Measurements from ENCODE around the gene VWA3A. TPM values are rescaled to one million over a fixed set of nuclear protein-coding genes. Genes with fewer than 3 reads are reported as not detected.
"Not testable (repeated sequence)": the region's sequence is repeated elsewhere in the genome, so short reads cannot be mapped to it uniquely, and the experiment has no call there.

Gene VWA3A
- total RNA-seq, 1 experiment from 2014 or later = not detected

DNA sequence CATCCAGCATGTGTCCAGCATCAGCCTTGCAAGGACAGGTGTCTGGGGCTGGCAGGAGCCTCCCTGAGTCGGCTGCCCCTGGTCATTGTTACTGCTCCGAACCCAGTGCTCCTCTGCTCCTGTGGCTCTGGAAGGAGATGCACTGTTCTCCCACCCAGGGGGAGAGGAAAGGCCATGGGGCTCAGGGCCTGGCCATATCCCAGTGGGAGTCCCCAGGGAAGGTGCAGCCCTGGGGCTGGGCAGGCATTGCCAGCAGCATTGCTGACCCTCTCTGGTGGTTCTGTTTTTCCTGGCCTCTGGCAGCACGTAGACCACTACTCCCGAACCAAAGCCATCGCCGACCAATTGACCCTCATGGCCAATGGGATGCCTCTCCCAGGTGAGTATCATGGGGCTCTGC, 79.6 kb downstream of the VWA3A start:
- Histone ChIP-seq H3K9me3 (ENCODE audit: control insufficient read depth, insufficient read depth, low read depth, low read length) (no peaks in the 10 kb centered on the region), H3K36me3 (ENCODE audit: control insufficient read depth, insufficient read depth, low read length) (no peaks in the 10 kb centered on the region), H3K27ac (ENCODE audit: low read length) (no peak overlapping the region), H3K4me3 (ENCODE audit: low read depth in 2 of 2, low read length in 2 of 2) (no peak overlapping the region), H3K27me3 (ENCODE audit: control insufficient read depth, insufficient read depth, low read length) (no peaks in the 10 kb centered on the region), H3K4me1 (ENCODE audit: control insufficient read depth, insufficient read depth, low read length) (no peaks in the 10 kb centered on the region)
- DNase-seq (ENCODE audit: low read depth, low spot score) (no peak), ATAC-seq (no peak)
- no TSS peak for BruUV-seq (replicated peaks)
- CTCF ChIA-PET = no interaction called here
- TF ChIP-seq CTCF (IDR thresholded peaks at IDR 0.05) = no peak
- TF ChIP-seq POLR2AphosphoS5 (IDR thresholded peaks at IDR 0.05; ENCODE audit: low read depth, low read length) = no peak
- POLR2A ChIA-PET = no interaction called here
- intact Hi-C loops (cut with micrococcal nuclease; ENCODE audit: unreplicated experiment) (no loop called here), in situ Hi-C loops (cut with HindIII; ENCODE audit: low pct_unique_long_range_greater_than_20kb, low sequenced_read_pairs) (no loop called here)

GRCh38 chr16:22172642-22173041, 80.3 kb downstream of the VWA3A start:
- BruUV-seq (replicated peaks); H3K27me3 ChIP-seq (ENCODE audit: control insufficient read depth, insufficient read depth, low read length); CTCF ChIA-PET; DNase-seq (ENCODE audit: low read depth, low spot score); intact Hi-C loops (cut with micrococcal nuclease; ENCODE audit: unreplicated experiment); H3K4me3 ChIP-seq (ENCODE audit: low read depth in 2 of 2, low read length in 2 of 2); POLR2A ChIA-PET; H3K9me3 ChIP-seq (ENCODE audit: control insufficient read depth, insufficient read depth, low read depth, low read length); H3K36me3 ChIP-seq (ENCODE audit: control insufficient read depth, insufficient read depth, low read length); H3K4me1 ChIP-seq (ENCODE audit: control insufficient read depth, insufficient read depth, low read length); H3K27ac ChIP-seq (ENCODE audit: low read length); ATAC-seq; in situ Hi-C loops (cut with HindIII; ENCODE audit: low pct_unique_long_range_greater_than_20kb, low sequenced_read_pairs): not testable (repeated sequence)

GRCh38 chr16:22174642-22175041, 82.3 kb downstream of the VWA3A start:
- DNase-seq (ENCODE audit: low read depth, low spot score) (no peak), ATAC-seq (no peak)
- no peak for TF ChIP-seq POLR2AphosphoS5 (IDR thresholded peaks at IDR 0.05; ENCODE audit: low read depth, low read length)
- no peak for TF ChIP-seq TCF7L2 (IDR thresholded peaks at IDR 0.05; ENCODE audit: low read depth, low read length)
- no peak for TF ChIP-seq REST (IDR thresholded peaks at IDR 0.05; ENCODE audit: insufficient read depth in 1 of 2, low read depth in 2 of 2, low read length in 1 of 2)
- no peak for TF ChIP-seq CTCF (IDR thresholded peaks at IDR 0.05)
- no peak for TF ChIP-seq SIN3A (IDR thresholded peaks at IDR 0.05; ENCODE audit: borderline replicate concordance, insufficient read depth, low read depth, low read length)
- Histone ChIP-seq H3K27ac (ENCODE audit: low read length) (no peak overlapping the region), H3K36me3 (ENCODE audit: control insufficient read depth, insufficient read depth, low read length) (no peaks in the 10 kb centered on the region), H3K4me3 (ENCODE audit: low read depth in 2 of 2, low read length in 2 of 2) (no peak overlapping the region), H3K27me3 (ENCODE audit: control insufficient read depth, insufficient read depth, low read length) (no peaks in the 10 kb centered on the region), H3K4me1 (ENCODE audit: control insufficient read depth, insufficient read depth, low read length) (no peaks in the 10 kb centered on the region), H3K9me3 (ENCODE audit: control insufficient read depth, insufficient read depth, low read depth, low read length) (no peaks in the 10 kb centered on the region)
- CTCF ChIA-PET = interaction anchor here (0.7 to 0.8 kb wide), 2 partner anchors 52 to 76 kb away, joined by 3 to 7 read pairs; no protein-coding TSS in a partner anchor
- BruUV-seq (replicated peaks) = no TSS peak
- in situ Hi-C loops (cut with HindIII; ENCODE audit: low pct_unique_long_range_greater_than_20kb, low sequenced_read_pairs) = loop anchor here (25.0 kb wide), 1 partner anchor 87 kb away; the partner anchor contains the start of gene VWA3A
- POLR2A ChIA-PET = no interaction called here
- intact Hi-C loops (cut with micrococcal nuclease; ENCODE audit: unreplicated experiment) = no loop called here

All from Panc1 (cell line).